22Rv1 (cell line): Measurements from ENCODE around the gene IGF1.

Source experiments
- CTCF ChIP-seq: fragments of 450-650 bp; IDR thresholded peaks from 2 replicates; pipeline ENCODE4 v1.5.1; 2017; ENCODE audit warnings: mild to moderate bottlenecking
- ZFX ChIP-seq: fragments of 450-650 bp; IDR thresholded peaks from 2 replicates; pipeline ENCODE4 v1.6.1; 2017; ENCODE audit warnings: antibody characterized with exemption, borderline replicate concordance

GRCh38 chr12:102511575-102511974 is 31.2 kb upstream of the IGF1 start:
- no peak for TF ChIP-seq CTCF
- TF ChIP-seq ZFX: no peak
